Upper lobe of left lung (tissue), 6 donors: Measurements from ENCODE around the gene OVCH1. TPM values are rescaled to one million over a fixed set of nuclear protein-coding genes. Genes with fewer than 3 reads are reported as not detected.
"Not testable (repeated sequence)": the region's sequence is repeated elsewhere in the genome, so short reads cannot be mapped to it uniquely, and the experiment has no call there.

Experiments
- ATAC-seq, 2 donors: fragments of 200-7000 bp; cut with Tn5 transposase; one replicate each; pipeline ENCODE4 v1.9.1; 2022; ENCODE audit warnings: mild to moderate bottlenecking in 2 of 2, moderate library complexity in 2 of 2; ENCODE audit not compliant: low FRiP score in 2 of 2
- DNase-seq, 2 donors: peaks; one replicate each; pipeline ENCODE4 v3.0.0-alpha.2; 2019 to 2020
- H3K27ac ChIP-seq, 4 donors: fragments of 200-600 bp; sonication (generic); one replicate each; pipeline ENCODE4 v1.5.1; 2016 to 2019
- H3K27me3 ChIP-seq, 4 donors: fragments of 200-600 bp; sonication (generic); one replicate each; pipeline ENCODE4 v1.5.1; 2017 to 2019
- H3K36me3 ChIP-seq, 4 donors: fragments of 200-600 bp; sonication (generic); one replicate each; pipeline ENCODE4 v1.5.1; 2016 to 2019
- H3K4me1 ChIP-seq, 4 donors: fragments of 200-600 bp; sonication (generic); one replicate each; pipeline ENCODE4 v1.5.1; 2018 to 2019
- H3K4me3 ChIP-seq, 4 donors: fragments of 200-600 bp; sonication (generic); one replicate each; pipeline ENCODE4 v1.5.1; 2017 to 2019; ENCODE audit warnings: mild to moderate bottlenecking in 2 of 4, moderate library complexity in 1 of 4
- H3K9me3 ChIP-seq, 4 donors: fragments of 200-600 bp; sonication (generic); one replicate each; pipeline ENCODE4 v1.5.1; 2018 to 2019
- EP300 ChIP-seq, 4 donors: sonication (generic); formaldehyde crosslinking; IDR thresholded peaks; one replicate each; pipeline ENCODE4 v1.5.1; 2017; ENCODE audit warnings: antibody characterized with exemption in 4 of 4, control low read depth in 2 of 4
- POLR2A ChIP-seq, 4 donors: fragments of 450-650 bp; IDR thresholded peaks; one replicate each; pipeline ENCODE4 v1.5.1; 2016 to 2017; ENCODE audit warnings: antibody characterized with exemption in 4 of 4, mild to moderate bottlenecking in 2 of 4
- POLR2AphosphoS5 ChIP-seq, 2 donors: sonication (generic); formaldehyde crosslinking; IDR thresholded peaks; one replicate each; pipeline ENCODE4 v1.5.1; 2017; ENCODE audit warnings: antibody characterized with exemption in 2 of 2
- WGBS, 2 donors: methylation state at CpG; one replicate each; pipeline ENCODE4 v1.1.5; 2017 to 2018; 5-methylcytosine and 5-hydroxymethylcytosine counted together
- total RNA-seq, 6 donors: library from RNA; depleted of rRNA in 4 of 6; stranded (reverse); fragments of >200 nt in 4 of 6; gene quantifications; one replicate each; pipeline versions ENCODE4 v1.1.0 to v1.2.1, GENCODE V29; 2016 to 2021
- TF ChIP-seq, protein P1 (sequence below), 6 experiments: fragments of 450-650 bp in 4 of 6; fragments of 200-600 bp in 2 of 6; sonication (generic) in 2 of 6; IDR thresholded peaks; one replicate each; pipeline ENCODE4 v1.5.1; 2016 to 2019; ENCODE audit warnings: antibody characterized with exemption in 6 of 6
- donor health status: DM: no; HTN: no; CAD: no; lungs with moderate emphysema.
- donor health status: DM: no; HTN: yes; CAD: no; lungs with severe emphysema.

Gene OVCH1
- total RNA-seq, 6 donors from 2014 or later, result 1.2 to 4.0 (median 2.3) TPM

DNA sequence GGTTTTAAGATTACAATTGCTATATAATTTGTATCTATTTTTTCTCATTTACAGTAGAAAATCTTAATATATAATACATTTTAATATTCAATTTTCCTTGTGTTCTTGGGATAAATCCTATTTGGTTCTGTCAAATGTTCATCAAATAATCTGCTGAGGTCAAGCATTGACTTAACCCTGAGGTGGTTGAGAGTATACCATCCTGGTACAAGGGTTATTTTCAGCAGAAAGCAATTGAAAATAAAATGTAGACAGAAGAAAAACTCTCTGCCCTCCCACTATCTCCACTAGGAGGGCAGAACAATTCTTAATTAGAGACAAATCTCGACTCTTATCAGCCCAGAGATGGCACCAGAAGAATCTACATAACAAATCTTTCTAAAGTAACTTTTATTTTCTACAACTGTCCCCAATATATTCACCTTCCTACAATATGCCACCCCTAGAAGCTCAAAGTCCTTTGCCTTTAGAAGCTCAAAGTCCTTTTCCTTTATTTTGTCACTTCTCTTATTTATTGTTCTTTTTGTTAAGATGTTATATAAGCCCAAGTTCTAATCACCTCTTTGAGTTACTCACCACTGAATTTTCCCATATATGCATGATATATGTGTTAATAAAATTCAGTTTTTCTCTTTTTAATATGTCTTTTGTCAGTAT lies 58.6 kb downstream of the OVCH1 start:
- Histone ChIP-seq H3K27me3 (no peaks in the 10 kb centered on the region), H3K9me3 (no peaks in the 10 kb centered on the region), H3K36me3 (no peaks in the 10 kb centered on the region), H3K4me1 (no peaks in the 10 kb centered on the region), H3K4me3 (no peak overlapping the region), H3K27ac (no peak overlapping the region)
- ATAC-seq, result no peak
- TF ChIP-seq POLR2A (IDR thresholded peaks at IDR 0.05) (no peak), EP300 (IDR thresholded peaks at IDR 0.05) (no peak), POLR2AphosphoS5 (IDR thresholded peaks at IDR 0.05) (no peak)
- TF ChIP-seq, protein P1, sequence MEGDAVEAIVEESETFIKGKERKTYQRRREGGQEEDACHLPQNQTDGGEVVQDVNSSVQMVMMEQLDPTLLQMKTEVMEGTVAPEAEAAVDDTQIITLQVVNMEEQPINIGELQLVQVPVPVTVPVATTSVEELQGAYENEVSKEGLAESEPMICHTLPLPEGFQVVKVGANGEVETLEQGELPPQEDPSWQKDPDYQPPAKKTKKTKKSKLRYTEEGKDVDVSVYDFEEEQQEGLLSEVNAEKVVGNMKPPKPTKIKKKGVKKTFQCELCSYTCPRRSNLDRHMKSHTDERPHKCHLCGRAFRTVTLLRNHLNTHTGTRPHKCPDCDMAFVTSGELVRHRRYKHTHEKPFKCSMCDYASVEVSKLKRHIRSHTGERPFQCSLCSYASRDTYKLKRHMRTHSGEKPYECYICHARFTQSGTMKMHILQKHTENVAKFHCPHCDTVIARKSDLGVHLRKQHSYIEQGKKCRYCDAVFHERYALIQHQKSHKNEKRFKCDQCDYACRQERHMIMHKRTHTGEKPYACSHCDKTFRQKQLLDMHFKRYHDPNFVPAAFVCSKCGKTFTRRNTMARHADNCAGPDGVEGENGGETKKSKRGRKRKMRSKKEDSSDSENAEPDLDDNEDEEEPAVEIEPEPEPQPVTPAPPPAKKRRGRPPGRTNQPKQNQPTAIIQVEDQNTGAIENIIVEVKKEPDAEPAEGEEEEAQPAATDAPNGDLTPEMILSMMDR (IDR thresholded peaks at IDR 0.05), result no peak
- WGBS, 2 donors, result 47 to 61% methylated on average over 1 of the region's 1 CpG
- no peak for DNase-seq

DNA sequence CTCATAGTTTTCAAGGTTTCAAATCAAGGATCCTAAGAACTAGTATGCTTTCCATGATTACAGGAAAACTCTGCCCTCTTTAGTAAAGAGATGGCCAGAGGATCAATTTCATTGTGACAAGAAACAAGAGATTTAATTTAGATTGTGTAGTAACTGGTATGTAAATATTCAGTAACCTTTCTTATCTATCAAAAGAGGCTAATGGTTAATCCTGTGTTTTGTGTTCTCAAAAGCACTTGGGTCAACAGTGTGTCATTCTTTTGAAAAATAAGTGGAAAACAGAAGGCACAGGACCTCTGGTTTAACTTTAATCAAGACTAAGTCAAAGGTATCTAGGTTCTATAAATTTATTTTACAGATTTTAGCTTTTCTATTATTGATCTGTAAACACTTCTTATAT lies 59.9 kb downstream of the OVCH1 start:
- no peak overlapping the region for H3K27ac ChIP-seq
- ATAC-seq (no peak), DNase-seq (no peak)
- no peaks in the 10 kb centered on the region for H3K9me3 ChIP-seq
- no peaks in the 10 kb centered on the region for H3K27me3 ChIP-seq
- no peaks in the 10 kb centered on the region for H3K36me3 ChIP-seq
- TF ChIP-seq POLR2A (IDR thresholded peaks at IDR 0.05) (no peak), POLR2AphosphoS5 (IDR thresholded peaks at IDR 0.05) (no peak), EP300 (IDR thresholded peaks at IDR 0.05) (no peak)
- TF ChIP-seq, protein P1 (IDR thresholded peaks at IDR 0.05), result no peak
- no peak overlapping the region for H3K4me3 ChIP-seq
- no peaks in the 10 kb centered on the region for H3K4me1 ChIP-seq

DNA sequence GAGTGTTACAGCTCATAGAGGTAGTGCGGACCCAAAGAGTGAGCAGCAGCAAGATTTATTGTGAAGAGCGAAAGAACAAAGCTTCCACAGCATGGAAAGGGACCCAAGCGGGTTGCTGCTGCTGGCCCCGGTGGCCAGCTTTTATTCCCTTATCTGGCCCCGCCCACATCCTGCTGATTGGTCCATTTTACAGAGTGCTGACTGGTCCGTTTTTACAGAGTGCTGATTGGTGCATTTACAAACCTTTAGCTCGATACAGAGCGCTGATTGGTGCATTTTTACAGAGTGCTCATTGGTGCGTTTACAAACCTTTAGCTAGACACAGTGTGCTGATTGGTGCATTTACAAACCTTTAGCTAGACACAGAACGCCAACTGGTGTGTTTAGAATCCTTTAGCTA lies 60.7 kb downstream of the OVCH1 start:
- not testable (repeated sequence) for H3K27ac ChIP-seq, H3K27me3 ChIP-seq, DNase-seq, H3K36me3 ChIP-seq, ATAC-seq, H3K4me1 ChIP-seq, H3K9me3 ChIP-seq, H3K4me3 ChIP-seq
- 88 to 93% methylated on average over 10 of the region's 10 CpGs for WGBS, 2 donors

GRCh38 chr12:29431513-29431912 lies 66.0 kb downstream of the OVCH1 start:
- no peak overlapping the region for H3K4me3 ChIP-seq
- no peak for DNase-seq
- H3K9me3 ChIP-seq, result no peaks in the 10 kb centered on the region
- 55 to 92% methylated on average over 3 of the region's 3 CpGs for WGBS, 2 donors
- H3K4me1 ChIP-seq, result peaks cover 0 to 6% (median 3%) of the 10 kb centered on the region in 4 donors
- no peaks in the 10 kb centered on the region for H3K27me3 ChIP-seq
- TF ChIP-seq EP300 (IDR thresholded peaks at IDR 0.05) (no peak), POLR2AphosphoS5 (IDR thresholded peaks at IDR 0.05) (no peak)
- TF ChIP-seq, protein P1 (IDR thresholded peaks at IDR 0.05), result no peak
- no peak overlapping the region for H3K27ac ChIP-seq
- ATAC-seq, result no peak
- H3K36me3 ChIP-seq, result no peaks in the 10 kb centered on the region

- Histone ChIP-seq H3K36me3 (no peaks in the 10 kb centered on the region), H3K9me3 (no peaks in the 10 kb centered on the region), H3K27ac (no peak overlapping the region), H3K4me1 (peaks cover 0 to 6% (median 3%) of the 10 kb centered on the region in 4 donors), H3K4me3 (no peak overlapping the region), H3K27me3 (no peaks in the 10 kb centered on the region)
- WGBS, 2 donors, result 89 to 98% methylated on average over 2 of the region's 2 CpGs
- DNase-seq (no peak), ATAC-seq (no peak)
- TF ChIP-seq EP300 (IDR thresholded peaks at IDR 0.05) (no peak), POLR2A (IDR thresholded peaks at IDR 0.05) (no peak), POLR2AphosphoS5 (IDR thresholded peaks at IDR 0.05) (no peak)
- TF ChIP-seq, protein P1 (IDR thresholded peaks at IDR 0.05), result no peak
These were observed 66.8 kb downstream of the OVCH1 start for GRCh38 chr12:29430716-29431044.
